Activated CD4-positive, alpha-beta T cell treated with anti-CD3 and anti-CD28 coated beads, Interleukin-2, amount 50 U/mL, for 1 hour (primary cell): ENCODE data around the gene ENTPD8.

Experiments
- DNase-seq: peaks from one replicate; pipeline ENCODE4 v3.0.0-alpha.2; 2020

Gene ENTPD8

DNA sequence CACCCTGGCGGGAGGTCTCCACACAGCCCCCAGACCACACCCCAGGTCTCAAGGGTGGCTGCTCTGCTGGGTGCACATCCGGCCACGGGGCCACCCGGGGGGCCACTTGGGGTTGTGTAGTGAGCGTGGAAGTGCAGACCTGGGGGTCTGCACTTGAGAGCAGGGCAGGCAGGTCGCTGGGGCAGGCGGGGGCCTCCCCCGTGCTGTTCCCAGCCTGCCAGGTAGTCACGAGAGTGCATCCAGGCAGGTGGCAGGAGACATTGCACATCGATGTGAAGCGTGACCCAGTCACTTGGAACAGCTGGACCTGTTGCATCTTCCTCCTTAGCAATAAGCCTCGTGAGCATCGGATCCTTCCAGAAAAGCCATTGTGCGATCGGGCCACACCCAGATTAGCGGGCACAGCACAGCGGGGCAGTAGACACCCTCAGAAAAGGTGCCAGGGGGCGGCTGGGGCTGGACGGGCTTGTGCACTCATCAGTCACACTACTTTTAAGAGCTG lies 4.8 kb upstream of the ENTPD8 start:
- no peak for DNase-seq

DNA sequence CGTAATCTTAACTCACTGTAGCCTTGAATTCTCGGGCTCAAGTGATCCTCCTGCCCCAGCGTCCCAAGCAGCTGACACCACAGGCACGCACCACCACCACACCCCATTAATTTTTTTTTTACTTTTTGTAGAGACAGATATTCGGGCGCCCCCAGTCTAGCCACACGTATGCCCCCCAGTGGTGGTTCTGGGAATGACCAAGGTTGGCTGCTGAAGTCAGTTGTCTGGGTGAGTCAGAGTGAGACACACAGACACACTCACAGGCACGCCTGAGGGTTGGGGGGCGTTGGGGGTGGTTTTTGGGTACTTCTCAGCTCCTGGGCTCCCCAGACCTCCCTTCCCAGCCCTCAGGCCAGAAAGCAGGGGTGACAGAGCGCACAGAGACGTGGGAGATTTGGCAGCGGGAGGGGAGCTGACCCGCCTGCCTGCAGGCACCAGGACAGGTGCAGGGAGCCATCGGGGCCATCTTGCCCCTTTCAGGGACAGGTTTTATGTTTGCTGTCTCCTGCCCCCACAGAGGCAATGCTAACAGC lies 4.2 kb upstream of the ENTPD8 start:
- DNase-seq = peak; percentile 87

DNA sequence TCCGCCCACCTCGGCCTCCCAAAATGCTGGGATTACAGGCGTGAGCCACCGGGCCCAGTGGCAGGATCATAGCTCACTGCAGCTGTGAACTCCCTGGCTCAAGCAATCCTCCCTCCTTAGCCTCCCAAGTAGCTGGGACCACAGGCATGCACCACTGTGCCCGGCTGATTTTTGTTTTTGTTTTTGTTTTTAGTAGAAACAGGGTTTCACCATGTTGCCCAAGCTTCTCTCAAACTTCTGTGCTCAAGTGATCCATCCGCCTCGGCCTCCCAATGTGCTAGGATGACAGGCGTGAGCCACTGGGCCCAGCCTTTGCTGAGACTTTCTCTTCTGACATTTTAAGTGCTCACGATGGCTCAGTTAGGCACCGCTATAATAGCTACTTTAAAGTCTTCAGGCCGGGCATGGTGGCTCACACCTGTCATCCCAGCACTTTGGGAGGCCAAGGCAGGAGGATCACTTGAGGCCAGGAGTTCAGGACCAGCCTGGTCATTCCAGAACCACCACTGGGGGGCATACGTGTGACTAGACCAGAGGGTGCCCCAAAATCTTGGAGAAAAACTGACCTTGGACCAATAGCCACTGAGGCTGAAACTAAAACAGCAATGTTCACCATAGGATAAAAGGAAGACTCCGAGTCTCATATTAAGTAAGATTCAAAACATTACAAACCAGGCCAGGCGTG lies 3.1 kb upstream of the ENTPD8 start:
- no peak for DNase-seq

DNA sequence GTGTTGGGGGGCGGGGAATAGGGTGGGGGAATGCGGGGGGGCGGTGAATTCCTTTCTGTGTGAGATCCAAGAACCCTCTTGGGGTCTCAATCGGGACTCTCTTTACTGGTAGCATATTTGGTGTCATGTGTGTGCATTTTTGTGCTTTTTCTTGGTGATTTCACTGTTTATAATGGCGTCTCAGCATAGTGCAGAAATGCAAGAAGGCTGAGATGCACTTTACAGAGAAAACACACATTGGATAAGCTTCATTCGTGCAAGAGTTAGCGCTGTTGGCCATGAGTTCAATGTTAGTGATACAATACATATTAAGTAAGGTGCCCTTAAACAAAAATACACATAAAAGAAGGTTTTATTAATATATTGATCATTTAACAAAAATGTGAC lies 771 bp upstream of the ENTPD8 start:
- DNase-seq = no peak

DNA sequence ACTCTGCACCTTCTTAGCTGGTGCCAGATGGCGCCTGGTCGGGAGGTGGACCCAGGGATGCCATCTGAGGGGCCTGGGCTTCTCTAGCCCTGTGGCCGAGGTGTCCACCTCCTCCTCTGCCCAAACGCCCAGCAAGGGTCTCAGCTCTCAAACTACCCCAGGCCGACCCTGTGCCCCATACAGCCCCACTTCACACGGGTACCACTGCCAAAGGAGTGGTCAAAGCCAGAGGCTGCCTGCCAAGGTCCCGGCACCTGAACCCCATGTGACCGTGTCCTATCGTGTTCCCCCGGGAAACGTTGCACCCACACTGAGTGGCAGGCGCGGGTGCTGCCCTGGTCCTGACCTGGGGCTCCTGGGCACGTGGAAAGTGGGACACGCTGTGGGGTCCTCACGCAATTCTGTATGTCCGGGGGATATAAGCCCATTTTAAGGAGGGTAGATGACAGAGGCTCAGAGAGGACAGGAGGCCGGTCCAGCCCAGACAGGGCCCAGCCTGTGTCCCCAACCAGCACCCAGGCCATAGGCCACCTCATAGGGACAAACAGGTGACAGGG lies 1.9 kb downstream of the ENTPD8 start:
- no peak for DNase-seq

DNA sequence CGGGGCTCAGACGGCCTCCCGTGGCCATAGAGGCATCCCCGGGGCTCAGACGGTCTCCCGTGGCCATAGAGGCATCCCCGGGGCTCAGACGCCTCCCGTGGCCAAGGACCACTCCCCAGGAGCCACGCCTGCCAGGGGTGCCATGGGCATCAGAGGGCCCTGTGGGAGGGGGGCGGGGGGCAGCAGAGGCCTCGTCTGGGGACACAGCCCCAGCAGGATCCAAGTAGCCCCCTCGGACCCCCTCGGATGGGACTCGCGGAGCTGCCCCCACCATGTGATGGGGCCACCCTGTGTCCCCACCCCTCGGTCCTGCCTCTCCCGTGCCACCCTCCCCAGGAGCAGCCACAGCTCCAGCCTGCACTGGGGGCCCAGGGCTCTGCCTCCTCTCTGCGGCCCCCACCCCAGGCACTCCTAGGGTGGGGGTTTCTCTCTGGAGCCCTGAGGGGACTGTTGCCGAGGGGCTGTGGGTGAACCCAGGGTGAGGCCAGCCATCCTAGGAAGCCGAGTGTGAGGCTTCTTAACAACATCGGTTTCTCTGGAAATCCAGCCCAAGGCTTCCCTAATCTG lies 2.5 kb downstream of the ENTPD8 start:
- DNase-seq = no peak

DNA sequence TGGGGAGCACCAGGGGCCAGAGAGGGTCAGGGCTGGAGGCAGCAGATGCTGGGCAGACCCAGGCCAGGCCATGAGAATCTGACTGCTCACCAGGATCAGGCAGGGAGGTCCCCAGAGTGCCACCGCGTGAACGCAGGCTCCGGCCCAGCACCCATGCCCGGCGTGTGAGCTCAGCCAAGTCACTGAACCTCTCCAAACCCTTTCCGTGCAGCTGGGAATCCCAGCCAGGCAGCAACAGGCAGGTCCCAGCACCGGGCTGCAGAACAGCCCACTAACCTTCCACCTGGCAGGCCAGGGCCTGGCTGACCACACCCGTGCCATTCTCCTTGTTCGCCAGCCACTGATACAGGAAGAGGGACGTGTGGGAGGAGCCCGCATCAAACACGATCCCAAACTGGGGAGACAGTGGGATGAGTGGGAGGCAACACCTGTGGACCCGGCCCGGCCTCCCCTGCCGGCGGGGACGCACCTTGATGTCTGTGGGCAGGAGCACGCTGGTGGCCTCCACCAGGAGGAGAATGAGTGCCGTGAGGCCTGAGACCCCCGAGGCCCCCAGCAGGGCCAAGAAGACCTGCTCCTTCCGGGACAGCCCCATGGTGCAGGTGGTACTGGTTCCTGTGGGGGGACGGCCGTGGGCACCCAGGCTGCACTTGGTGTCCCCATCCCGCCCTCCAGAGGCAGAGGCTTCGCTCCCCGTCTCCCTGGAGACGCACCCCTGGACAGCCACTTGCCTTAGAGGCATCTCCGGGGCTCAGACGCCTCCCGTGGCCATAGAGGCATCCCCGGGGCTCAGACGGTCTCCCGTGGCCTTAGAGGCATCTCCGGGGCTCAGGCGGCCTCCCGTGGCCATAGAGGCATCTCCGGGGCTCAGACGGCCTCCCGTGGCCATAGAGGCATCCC lies 3.2 kb downstream of the ENTPD8 start:
- no peak for DNase-seq

DNA sequence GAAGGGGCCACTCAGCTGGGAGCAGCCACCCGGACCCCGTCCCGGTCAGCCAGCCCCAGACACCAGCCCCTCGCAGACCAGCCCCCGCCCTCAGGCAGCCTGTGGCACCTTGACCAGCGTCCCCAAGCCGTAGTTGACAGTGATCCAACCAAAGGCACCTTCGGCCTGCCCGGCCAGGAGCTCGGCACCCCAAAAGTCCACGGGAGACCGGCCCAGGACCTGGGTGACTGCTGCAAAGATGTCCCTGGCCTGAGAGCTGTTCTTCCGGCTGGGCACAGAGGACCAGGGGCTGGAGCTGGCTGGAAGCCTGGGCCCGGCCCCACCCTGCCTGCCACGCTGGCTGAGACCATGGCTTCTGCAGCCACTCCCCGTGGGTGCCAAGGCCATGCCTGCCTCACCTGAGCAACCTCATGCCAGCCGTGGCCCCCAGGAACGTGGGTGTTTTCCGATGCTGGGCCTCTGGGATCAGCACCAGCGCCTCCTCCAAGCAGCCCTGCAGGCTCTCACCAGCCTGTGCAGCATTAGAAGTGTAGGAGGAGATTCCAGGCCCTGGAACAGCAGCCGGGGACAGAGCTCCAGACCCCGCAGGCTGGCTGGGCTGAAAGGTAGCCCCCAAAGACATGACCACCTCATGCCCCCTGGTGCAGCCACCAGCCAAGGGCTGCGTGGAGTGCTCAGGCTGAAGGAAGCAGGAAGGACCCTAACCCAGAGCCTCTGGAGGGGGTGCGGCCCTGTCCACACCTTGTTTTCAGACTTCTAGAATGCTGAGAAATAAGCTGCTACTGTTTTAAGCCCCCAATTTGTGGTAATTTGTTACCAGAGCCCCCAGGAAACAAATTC lies 4.2 kb downstream of the ENTPD8 start:
- no peak for DNase-seq

DNA sequence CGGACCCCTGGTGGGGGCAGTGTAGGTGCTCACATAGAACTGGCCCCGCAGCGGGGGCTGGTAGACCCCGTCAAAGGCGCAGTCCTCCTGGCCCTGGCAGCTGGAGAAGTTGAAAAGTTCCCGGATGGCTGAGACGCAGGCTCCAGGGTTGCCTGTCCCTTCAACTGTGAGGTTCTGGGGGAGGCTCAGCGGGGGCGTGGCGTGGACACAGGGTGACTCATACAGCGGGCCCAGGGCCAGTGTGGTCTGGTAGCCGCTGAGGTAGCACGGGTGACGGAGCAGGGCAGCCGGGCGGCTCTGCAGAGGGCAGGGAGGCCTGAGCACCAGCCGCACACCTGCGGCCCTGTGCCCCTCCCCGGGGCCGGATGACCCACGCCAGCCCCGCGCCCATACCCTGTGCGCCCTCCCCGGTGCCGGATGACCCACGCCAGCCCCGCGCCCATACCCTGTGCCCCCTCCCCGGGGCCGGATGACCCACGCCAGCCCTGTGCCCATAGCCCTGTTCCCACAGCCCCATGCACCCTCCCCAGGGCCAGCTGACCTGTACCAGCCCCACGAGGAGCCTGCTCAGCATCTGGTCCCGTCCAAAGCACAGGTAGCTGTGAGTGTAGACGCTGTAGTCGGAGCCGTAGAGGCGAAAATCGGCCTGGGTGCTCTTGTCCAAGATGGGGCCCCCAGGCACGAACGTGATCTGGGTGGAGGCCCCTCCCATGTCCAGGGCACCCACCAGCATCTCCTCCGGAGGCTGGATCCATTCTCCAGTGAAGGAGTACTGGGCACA lies 5.0 kb downstream of the ENTPD8 start:
- no peak for DNase-seq

DNA sequence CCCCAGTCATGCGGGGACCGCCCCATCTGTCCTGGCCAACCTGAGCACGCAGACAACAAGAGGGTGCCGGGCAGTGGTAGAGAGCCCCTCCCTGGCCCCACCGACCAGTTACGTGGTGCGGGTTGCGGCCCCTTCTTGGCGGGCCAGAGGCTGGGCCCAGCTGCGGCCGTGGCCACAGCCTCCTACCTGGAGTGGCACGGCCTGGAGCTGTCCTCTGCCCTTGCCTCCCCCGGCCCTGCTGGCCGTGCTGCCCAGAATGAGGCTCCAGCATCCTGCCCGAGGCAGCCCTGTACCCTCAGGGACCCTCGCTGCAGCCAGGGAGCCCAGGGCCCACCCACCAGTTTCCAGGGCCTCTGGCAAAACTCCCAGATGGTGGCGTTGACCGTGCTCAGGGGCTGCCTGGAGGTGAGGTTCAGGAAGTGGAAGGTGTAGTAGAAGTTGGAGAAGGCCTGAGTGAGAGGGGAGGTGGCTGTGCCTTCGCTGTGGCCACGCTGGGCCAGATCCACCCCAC lies 5.7 kb downstream of the ENTPD8 start:
- DNase-seq = no peak

DNA sequence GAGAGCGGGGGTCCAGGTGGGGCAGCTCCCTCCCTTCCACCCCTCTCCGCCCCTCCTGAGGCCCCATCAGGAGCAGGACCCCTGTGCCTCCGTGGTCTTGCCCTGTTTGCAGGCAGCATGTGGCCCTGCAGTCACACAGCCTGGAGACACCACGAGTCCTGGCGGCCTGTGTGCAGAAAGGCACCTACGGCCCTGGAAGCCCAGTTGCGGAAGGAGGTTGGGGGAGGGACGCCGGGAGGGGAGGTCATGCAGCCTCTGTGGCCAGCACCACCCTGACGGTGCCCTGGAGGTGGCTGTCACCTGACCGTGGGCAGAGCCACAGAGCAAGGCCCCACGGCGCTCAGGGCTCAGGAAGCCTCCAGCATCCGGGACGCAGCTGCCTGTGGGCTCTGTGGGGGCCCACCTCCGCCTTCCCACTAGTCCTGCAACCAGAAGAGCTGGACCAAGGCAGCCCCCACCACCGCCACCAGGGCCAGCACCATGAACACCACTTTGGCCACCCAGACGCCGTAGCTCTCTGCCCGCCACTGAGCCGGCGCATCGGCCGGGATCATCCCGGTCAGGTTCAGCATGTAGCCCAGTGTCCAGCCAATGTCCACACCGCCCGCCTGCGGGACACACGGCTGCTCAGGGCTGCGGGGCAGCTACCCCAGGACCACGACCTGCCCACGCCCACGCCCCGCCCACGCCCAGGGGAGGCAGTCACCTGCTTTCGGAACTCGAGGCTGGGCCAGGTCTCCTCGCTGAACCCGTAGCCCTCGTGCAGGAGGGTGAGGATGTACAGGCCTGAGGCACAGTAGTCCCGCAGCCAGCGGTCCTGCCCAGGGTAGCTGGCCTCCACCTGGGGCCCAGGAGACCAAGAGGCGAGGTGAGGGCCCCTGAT lies 6.4 kb downstream of the ENTPD8 start:
- no peak for DNase-seq

DNA sequence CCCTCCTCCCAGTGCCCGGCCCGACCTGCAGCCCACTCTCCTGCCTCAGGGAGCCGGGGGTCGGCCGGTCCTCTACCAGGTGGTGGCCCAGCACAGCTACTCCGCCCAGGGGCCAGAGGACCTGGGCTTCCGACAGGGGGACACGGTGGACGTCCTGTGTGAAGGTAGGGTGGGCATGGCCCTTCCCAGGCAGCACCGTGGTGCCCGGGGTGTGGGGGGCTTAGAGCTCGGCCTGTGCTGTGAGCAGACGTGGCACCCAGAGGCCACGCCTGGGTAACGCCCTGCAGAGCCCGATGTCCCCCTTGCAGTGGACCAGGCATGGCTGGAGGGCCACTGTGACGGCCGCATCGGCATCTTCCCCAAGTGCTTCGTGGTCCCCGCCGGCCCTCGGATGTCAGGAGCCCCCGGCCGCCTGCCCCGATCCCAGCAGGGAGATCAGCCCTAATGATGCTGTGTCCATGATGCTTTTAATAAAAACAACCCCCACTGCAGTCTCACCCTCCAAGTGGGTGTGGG lies 7.2 kb downstream of the ENTPD8 start:
- no peak for DNase-seq

DNA sequence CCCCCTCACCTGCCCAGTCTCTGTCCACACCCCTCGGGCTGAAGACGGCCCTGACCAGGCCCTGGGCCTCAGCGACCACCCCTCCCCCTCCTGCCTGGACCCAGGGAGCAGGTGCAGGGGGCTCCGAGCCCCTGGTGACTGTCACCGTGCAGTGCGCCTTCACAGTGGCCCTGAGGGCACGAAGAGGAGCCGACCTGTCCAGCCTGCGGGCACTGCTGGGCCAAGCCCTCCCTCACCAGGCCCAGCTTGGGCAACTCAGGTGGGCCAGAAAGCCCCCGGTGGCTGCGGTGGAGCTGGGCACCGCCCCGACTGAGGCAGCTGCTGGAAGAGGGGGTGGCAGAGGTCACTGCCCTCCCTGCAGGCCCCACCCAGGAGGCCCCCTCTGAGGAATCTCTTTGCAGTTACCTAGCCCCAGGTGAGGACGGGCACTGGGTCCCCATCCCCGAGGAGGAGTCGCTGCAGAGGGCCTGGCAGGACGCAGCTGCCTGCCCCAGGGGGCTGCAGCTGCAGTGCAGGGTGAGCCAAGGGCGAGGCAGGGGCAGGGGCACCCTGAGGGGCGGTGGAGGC lies 7.7 kb downstream of the ENTPD8 start:
- DNase-seq = no peak

DNA sequence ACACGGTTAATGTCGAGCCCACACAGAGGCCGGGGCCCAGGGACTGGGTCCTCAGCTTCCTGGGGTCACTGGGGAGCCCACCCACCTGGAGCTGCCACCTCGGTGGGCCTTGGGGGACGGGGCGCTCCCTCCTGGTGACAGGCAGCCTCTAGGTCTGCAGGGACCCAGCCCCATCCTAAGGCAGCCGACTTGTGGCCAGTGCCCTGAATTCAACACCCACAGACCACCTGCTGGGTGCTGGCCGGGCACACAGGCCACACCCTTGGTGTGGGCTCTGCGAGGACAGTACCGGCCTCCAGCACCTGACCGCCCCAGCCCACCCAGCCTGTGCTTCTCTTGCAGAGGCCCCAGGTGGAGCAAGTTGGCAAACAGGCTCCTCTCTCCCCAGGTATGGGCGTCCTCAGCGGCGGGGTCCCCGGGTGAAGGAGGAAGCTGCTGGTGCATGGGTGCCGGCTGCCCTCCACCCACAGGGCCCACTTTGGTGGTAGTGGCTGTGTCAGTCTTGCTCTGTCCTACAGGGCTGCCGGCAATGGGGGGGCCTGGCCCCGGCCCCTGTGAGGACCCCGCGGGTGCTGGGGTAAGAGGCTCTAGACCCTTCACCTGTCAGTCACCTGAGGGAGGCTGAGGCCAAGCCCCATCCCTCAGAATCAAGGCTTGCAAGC lies 8.3 kb downstream of the ENTPD8 start:
- DNase-seq = no peak

DNA sequence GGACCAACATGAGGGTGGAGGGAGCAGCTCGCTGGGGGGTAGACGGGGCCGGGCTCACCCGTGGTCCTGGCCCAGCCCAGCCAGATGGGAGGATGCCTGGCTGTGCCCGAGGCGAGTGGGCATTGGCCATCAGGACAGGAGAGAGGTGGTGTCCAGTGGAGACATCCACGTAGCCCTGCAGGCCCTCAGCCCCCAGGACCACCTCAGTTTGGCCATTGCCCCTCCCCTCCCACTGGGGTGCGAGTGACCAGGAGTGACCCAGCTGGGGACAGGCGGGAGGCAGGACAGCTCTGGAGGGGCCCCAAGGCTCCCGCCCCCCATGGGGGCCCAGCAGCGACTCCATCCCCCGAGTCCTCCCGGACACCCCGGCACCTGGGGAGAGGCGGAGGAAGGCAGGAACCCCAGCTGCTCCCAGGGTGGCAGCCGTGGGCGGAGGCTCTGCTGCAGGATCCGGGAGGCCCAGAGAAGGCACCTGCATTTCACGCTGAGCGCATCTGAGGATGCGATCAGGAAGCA lies 9.7 kb downstream of the ENTPD8 start:
- DNase-seq = no peak

DNA sequence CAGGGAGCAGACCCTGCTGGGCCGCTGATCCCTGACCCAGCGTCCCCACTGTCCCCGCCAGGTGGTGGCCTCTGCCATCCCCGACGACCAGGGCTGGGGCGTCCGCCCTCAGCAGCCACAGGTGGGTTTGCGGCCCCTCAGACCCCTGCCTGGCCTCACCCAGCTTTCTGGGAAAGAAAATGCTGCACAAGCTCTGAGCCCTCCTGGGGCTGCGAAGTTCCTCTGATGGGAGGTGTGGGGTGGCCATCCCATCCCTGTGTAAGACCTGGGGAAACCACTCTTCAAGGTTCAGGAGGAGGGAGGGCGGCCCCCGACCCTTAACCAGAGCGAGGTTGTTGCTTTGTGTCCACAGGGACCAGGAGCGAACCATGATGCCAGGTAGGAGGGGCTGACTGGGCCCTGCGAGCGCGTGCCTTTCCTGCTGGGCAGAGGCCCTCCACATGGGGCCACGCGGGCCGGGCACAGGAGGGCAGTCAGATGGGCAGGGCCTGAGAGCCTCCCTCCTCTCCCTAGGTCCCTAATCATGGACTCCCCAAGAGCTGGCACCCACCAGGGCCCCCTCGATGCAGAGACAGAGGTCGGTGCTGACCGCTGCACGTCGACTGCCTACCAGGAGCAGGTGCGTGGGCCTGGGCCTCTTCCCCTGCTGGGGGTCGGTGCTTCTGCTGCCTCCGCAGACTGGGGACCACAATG lies 10.3 kb downstream of the ENTPD8 start:
- DNase-seq = no peak

DNA sequence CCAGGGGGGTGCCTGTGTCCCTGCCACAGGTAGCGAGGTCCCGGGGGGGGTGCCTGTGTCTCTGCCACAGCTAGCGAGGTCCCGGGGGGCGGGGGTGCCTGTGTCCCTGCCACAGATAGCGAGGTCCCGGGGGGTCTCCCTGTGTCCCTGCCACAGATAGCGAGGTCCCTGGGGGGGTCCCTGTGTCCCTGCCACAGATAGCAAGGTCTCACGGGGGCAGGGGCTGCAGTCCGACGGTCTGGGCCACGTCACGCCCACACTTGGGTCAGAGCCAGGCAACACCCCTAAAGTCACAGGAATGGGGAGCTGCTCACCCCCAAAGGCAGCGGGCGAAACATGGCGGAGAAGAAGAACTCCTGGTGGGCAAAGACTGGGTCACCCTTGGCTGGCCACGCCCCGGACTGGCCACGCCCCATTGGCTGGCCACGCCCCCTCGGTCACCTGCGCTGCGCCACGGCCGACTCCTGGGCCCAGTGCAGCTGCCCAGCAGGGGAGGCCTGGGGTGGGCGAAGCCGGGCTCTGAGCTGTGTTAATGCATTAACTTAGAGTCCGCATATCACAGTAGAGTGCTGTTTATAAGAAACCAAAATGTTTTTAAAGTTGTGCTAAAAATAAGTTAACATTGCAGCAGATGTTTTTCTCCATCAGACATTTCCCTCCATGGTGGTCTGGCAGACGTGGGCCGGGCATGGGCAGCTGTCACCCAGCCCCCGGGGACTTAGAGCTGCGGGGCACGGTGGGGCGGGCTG lies 11.0 kb downstream of the ENTPD8 start:
- DNase-seq = no peak

DNA sequence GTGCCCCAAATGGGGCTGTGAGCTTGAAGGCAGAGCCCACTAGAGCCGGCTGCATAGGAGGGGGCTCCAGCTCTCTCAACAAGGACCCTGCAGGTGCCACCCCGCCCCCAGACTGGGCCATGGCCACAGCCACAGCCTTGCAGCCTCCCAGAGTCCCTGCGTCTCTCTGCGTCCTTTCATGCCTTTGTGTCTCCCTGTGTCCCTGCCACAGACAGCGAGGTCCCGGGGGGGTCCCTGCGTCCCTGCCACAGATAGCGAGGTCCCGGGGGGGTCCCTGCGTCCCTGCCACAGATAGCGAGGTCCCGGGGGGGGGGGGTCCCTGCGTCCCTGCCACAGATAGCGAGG lies 11.6 kb downstream of the ENTPD8 start:
- no peak for DNase-seq
